Trophoblast cell (in vitro differentiated cells and primary cell): ENCODE results near the gene PRR7.

Experiments
- DNase-seq, 2 donors: peaks; one replicate each; pipeline ENCODE4 v3.0.0-alpha.2; 2016
- H2AFZ ChIP-seq: 2 replicates; pipeline ENCODE4 v1.6.1; 2013; ENCODE audit warnings: low read length, moderate library complexity, mild to moderate bottlenecking; ENCODE audit not compliant: insufficient read depth, poor library complexity
- H2AK5ac ChIP-seq: 2 replicates; pipeline ENCODE4 v1.6.1; 2013; ENCODE audit warnings: mild to moderate bottlenecking, low read length
- H2BK120ac ChIP-seq: 2 replicates; pipeline ENCODE4 v1.6.1; 2013; ENCODE audit warnings: low read length, mild to moderate bottlenecking, moderate library complexity; ENCODE audit not compliant: insufficient read depth, poor library complexity
- H2BK12ac ChIP-seq: 2 replicates; pipeline ENCODE4 v1.6.1; 2013; ENCODE audit warnings: mild to moderate bottlenecking, low read length, moderate library complexity
- H2BK5ac ChIP-seq: 2 replicates; pipeline ENCODE4 v1.6.1; 2013; ENCODE audit warnings: low read length, low read depth, moderate library complexity, mild to moderate bottlenecking; ENCODE audit not compliant: poor library complexity
- H3K14ac ChIP-seq: 2 replicates; pipeline ENCODE4 v1.6.1; 2013; ENCODE audit warnings: mild to moderate bottlenecking, low read length
- H3K18ac ChIP-seq: 2 replicates; pipeline ENCODE4 v1.6.1; 2013; ENCODE audit warnings: mild to moderate bottlenecking, low read length
- H3K23ac ChIP-seq: 2 replicates; pipeline ENCODE4 v1.6.1; 2013; ENCODE audit warnings: low read length
- H3K27ac ChIP-seq: 2 replicates; pipeline ENCODE4 v1.5.1; 2013; ENCODE audit warnings: low read depth, mild to moderate bottlenecking, inconsistent platforms, low read length, moderate library complexity
- H3K27me3 ChIP-seq: 2 replicates; pipeline ENCODE4 v1.6.1; 2013; ENCODE audit warnings: inconsistent platforms, mild to moderate bottlenecking, low read length, moderate library complexity; ENCODE audit not compliant: insufficient read depth
- H3K36me3 ChIP-seq, 2 experiments: 1 replicate in 1 of 2; 2 replicates in 1 of 2; pipeline ENCODE4 v1.6.1; 2013; ENCODE audit warnings: low read length in 2 of 2, mild to moderate bottlenecking in 2 of 2, moderate library complexity in 1 of 2; ENCODE audit not compliant: insufficient read depth in 2 of 2, control insufficient read depth in 1 of 2
- H3K4ac ChIP-seq: 2 replicates; pipeline ENCODE4 v1.6.1; 2013; ENCODE audit warnings: low read depth, mild to moderate bottlenecking, low read length, moderate library complexity
- H3K4me1 ChIP-seq, 2 experiments: 1 replicate in 1 of 2; 2 replicates in 1 of 2; pipeline ENCODE4 v1.6.1; 2013; ENCODE audit warnings: low read length in 2 of 2, mild to moderate bottlenecking in 2 of 2, moderate library complexity in 1 of 2; ENCODE audit not compliant: insufficient read depth in 2 of 2, control insufficient read depth in 1 of 2
- H3K4me2 ChIP-seq: 2 replicates; pipeline ENCODE4 v1.6.1; 2013; ENCODE audit warnings: inconsistent platforms, mild to moderate bottlenecking, low read length, moderate library complexity
- H3K4me3 ChIP-seq: 2 replicates; pipeline ENCODE4 v1.5.1; 2013; ENCODE audit warnings: mild to moderate bottlenecking, low read depth, low read length, inconsistent platforms
- H3K79me1 ChIP-seq: one replicate; pipeline ENCODE4 v1.6.1; 2013; ENCODE audit warnings: low read length
- H3K79me2 ChIP-seq: 2 replicates; pipeline ENCODE4 v1.6.1; 2013; ENCODE audit warnings: low read length, mild to moderate bottlenecking; ENCODE audit not compliant: control insufficient read depth, insufficient read depth, poor library complexity
- H3K9ac ChIP-seq: 2 replicates; pipeline ENCODE4 v1.6.1; 2013; ENCODE audit warnings: mild to moderate bottlenecking, low read length
- H3K9me3 ChIP-seq: 2 replicates; pipeline ENCODE4 v1.6.1; 2013; ENCODE audit warnings: low read depth, mild to moderate bottlenecking, control low read depth, inconsistent platforms, low read length; ENCODE audit not compliant: insufficient read depth
- H4K12ac ChIP-seq: 2 replicates; pipeline ENCODE4 v1.6.1; 2013; ENCODE audit warnings: low read depth, mild to moderate bottlenecking, low read length, moderate library complexity
- H4K8ac ChIP-seq: 2 replicates; pipeline ENCODE4 v1.6.1; 2013; ENCODE audit warnings: low read depth, mild to moderate bottlenecking, low read length, moderate library complexity
- H4K91ac ChIP-seq: one replicate; pipeline ENCODE4 v1.6.1; 2013; ENCODE audit warnings: low read depth, mild to moderate bottlenecking, low read length, moderate library complexity
- WGBS: extraction: QIAGEN DNeasy Blood & Tissue Kit; methylation state at CpG from one replicate; pipeline ENCODE4 v1.1.7; 2013; ENCODE audit warnings: missing lambda C conversion rate; ENCODE audit not compliant: insufficient read length, insufficient coverage; ENCODE audit errors: extremely low coverage; 5-methylcytosine and 5-hydroxymethylcytosine counted together

Gene PRR7

GRCh38 chr5:177487144-177487543 is 40.5 kb downstream of the PRR7 start:
- Histone ChIP-seq H3K9ac (no peak overlapping the region), H3K4ac (no peak overlapping the region), H3K4me1 (peaks cover 2% of the 10 kb centered on the region in 2 experiments), H3K4me3 (no peak overlapping the region), H3K9me3 (no peaks in the 10 kb centered on the region), H3K14ac (no peak overlapping the region), H3K79me2 (no peaks in the 10 kb centered on the region), H3K27me3 (no peaks in the 10 kb centered on the region), H3K4me2 (no peak overlapping the region), H3K18ac (no peak overlapping the region), H2AFZ (no peak overlapping the region), H3K36me3 (peaks cover 90 to 92% of the 10 kb centered on the region in 2 experiments), H3K27ac (no peak overlapping the region), H4K8ac (no peak overlapping the region), H2AK5ac (no peak overlapping the region), H3K23ac (no peak overlapping the region), H2BK12ac (no peak overlapping the region), H2BK5ac (no peak overlapping the region), H2BK120ac (no peak overlapping the region), H4K12ac (no peak overlapping the region), H4K91ac (no peak overlapping the region), H3K79me1 (no peaks in the 10 kb centered on the region)
- no peak for DNase-seq
- WGBS: no CpG with 5 or more reads among the region's 8 CpGs

DNA sequence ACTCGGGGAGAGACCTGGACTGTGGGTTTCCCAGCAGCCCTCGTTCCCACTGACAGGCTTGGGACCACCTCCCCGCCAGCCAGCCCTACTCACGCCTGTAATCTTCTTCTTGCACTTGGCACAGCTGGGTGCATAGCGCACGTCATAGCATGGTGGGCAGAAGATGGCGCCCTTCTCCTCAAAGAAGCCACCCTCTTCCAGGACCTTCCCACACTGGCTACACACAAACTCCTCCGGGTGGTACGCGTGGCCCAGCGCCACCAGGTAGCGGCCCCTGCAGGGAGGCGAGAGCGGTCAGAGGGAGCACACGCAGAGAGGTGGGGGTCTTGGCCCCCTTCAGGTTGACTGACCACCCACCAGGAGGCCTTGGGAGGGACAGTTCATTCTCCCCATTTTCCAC is 41.4 kb downstream of the PRR7 start:
- no peak overlapping the region for H3K18ac ChIP-seq
- H2BK5ac ChIP-seq: no peak overlapping the region
- no peak overlapping the region for H3K4ac ChIP-seq
- no peak overlapping the region for H3K27ac ChIP-seq
- no peak overlapping the region for H2BK12ac ChIP-seq
- H4K91ac ChIP-seq: no peak overlapping the region
- H3K9ac ChIP-seq: no peak overlapping the region
- no peak for DNase-seq
- no peak overlapping the region for H3K4me2 ChIP-seq
- no peak overlapping the region for H3K4me3 ChIP-seq
- no peaks in the 10 kb centered on the region for H3K9me3 ChIP-seq
- no CpG with 5 or more reads among the region's 15 CpGs for WGBS
- no peaks in the 10 kb centered on the region for H3K79me1 ChIP-seq
- peaks cover 6 to 10% of the 10 kb centered on the region in 2 experiments for H3K4me1 ChIP-seq
- H2BK120ac ChIP-seq: no peak overlapping the region
- H3K36me3 ChIP-seq: peaks cover 92 to 95% of the 10 kb centered on the region in 2 experiments
- H2AK5ac ChIP-seq: no peak overlapping the region
- no peak overlapping the region for H4K8ac ChIP-seq
- no peak overlapping the region for H3K14ac ChIP-seq
- H2AFZ ChIP-seq: no peak overlapping the region
- no peaks in the 10 kb centered on the region for H3K27me3 ChIP-seq
- no peak overlapping the region for H3K23ac ChIP-seq
- H4K12ac ChIP-seq: no peak overlapping the region
- no peaks in the 10 kb centered on the region for H3K79me2 ChIP-seq

DNA sequence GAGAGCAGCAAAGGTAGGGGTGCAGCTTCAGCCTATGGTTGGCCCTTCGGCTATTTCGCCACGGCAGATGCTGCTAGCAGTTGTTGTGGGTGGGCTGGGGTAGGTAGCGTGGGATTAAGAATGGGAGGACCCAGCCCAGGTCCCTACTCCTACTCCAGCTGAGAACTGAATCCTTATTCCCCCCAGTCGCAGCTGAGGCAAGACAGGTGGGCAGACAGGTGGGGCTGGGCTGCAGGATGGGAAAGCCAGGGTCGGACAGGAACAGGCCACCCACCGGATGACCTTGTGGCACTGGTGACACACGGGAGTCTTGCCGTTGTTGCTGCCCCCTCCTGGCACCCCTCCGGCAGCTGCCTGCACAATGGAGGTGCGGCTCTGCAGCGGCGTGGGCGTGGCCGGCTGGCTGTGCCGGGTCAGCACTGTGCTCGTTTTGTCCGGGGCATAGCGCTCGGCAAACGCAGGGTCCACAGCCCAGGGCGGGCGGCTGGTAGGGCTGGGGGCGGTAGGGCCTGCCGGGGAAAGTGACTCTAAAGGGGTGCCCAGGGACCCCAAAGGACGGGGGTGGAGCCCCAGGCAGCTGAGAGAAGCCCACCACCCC is 42.6 kb downstream of the PRR7 start:
- no CpG with 5 or more reads among the region's 26 CpGs for WGBS
- H3K79me2 ChIP-seq: peaks cover 2% of the 10 kb centered on the region

DNA sequence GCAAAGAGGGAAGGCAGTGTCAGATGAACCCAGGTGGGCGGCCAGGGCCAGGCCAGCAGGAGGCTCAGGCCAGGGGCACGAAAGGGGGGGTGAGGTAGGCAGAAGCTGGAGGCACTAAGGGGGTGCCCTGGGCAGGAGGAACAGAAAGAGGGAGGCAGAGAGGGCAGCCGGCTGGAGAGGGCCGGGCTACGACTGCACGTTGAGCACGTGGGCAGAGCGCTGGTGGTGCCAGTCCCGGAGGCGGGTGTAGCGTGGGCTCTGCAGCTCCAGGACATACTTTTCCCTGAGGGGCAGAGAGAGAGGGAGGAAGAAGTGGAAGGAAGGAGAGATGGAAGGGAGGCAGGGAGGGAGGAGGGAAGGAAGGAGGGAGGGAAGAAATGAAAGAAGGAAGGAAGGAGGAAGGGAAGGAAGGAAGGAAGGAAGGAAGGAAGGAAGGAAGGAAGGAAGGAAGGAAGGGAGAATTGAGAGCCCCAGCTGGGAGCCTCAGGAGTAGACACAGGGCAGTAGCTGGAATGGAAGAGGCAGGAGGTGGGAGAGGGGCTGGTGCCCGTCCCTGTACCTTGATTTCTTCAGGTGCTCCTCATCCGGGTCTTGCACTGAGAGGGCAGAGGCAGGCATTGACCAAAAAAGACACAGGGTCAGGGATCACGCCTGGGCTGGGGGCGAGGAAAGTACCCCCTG is 43.8 kb downstream of the PRR7 start:
- Histone ChIP-seq H3K18ac (no peak overlapping the region), H3K27ac (no peak overlapping the region), H3K79me2 (peaks cover 7% of the 10 kb centered on the region), H3K23ac (no peak overlapping the region), H3K14ac (no peak overlapping the region), H2AFZ (no peak overlapping the region), H3K79me1 (peaks cover 21% of the 10 kb centered on the region), H3K27me3 (no peaks in the 10 kb centered on the region), H4K91ac (no peak overlapping the region), H3K4ac (no peak overlapping the region), H4K8ac (no peak overlapping the region), H2BK5ac (no peak overlapping the region), H3K36me3 (peaks cover 87 to 89% of the 10 kb centered on the region in 2 experiments), H2BK12ac (no peak overlapping the region), H3K4me1 (peaks cover 26 to 35% of the 10 kb centered on the region in 2 experiments), H3K9ac (no peak overlapping the region), H3K4me3 (no peak overlapping the region), H3K4me2 (no peak overlapping the region), H2BK120ac (no peak overlapping the region), H4K12ac (no peak overlapping the region), H3K9me3 (no peaks in the 10 kb centered on the region), H2AK5ac (no peak overlapping the region)
- DNase-seq: no peak
- no CpG with 5 or more reads among the region's 15 CpGs for WGBS

More for the DNA sequence above, 42.6 kb downstream of the PRR7 start:
- peaks cover 92 to 94% of the 10 kb centered on the region in 2 experiments for H3K36me3 ChIP-seq
- H3K18ac ChIP-seq: no peak overlapping the region
- no peak overlapping the region for H2BK12ac ChIP-seq
- no peak overlapping the region for H3K27ac ChIP-seq
- no peak overlapping the region for H3K4ac ChIP-seq
- no peak for DNase-seq
- no peak overlapping the region for H2BK5ac ChIP-seq
- H2AK5ac ChIP-seq: no peak overlapping the region
- H4K91ac ChIP-seq: no peak overlapping the region
- no peak overlapping the region for H3K4me2 ChIP-seq
- no peak overlapping the region for H2AFZ ChIP-seq
- no peak overlapping the region for H4K8ac ChIP-seq
- no peaks in the 10 kb centered on the region for H3K27me3 ChIP-seq
- no peaks in the 10 kb centered on the region for H3K9me3 ChIP-seq
- no peak overlapping the region for H2BK120ac ChIP-seq
- H3K23ac ChIP-seq: no peak overlapping the region
- no peak overlapping the region for H4K12ac ChIP-seq
- H3K9ac ChIP-seq: no peak overlapping the region
- H3K14ac ChIP-seq: no peak overlapping the region
- peaks cover 10% of the 10 kb centered on the region for H3K79me1 ChIP-seq
- no peak overlapping the region for H3K4me3 ChIP-seq
- peaks cover 18 to 23% of the 10 kb centered on the region in 2 experiments for H3K4me1 ChIP-seq
